Measurements from ENCODE around the gene TBK1.

TBK1 gene

GRCh38 chr12:64550755-64551154, 98.8 kb downstream of the TBK1 start:
- DNase-seq, result no peak

GRCh38 chr12:64551676-64552075, 99.8 kb downstream of the TBK1 start:
- DNase-seq, result no peak

Measured in suppressor macrophage treated with lipopolysaccharide for 1 hour (primary cell).